HepG2 (cell line): ENCODE data around the gene FKBP8. TPM values are rescaled to one million over a fixed set of nuclear protein-coding genes. Genes with fewer than 3 reads are reported as not detected.
A peak's percentile ranks its signal among the peaks of the same experiment; 100 is the strongest.

ENCODE experiments used
- CHCHD3 ChIP-seq: sonication (generic); formaldehyde crosslinking; IDR thresholded peaks from 2 replicates; pipeline ENCODE4 v1.8.0; 2022; ENCODE audit warnings: mild to moderate bottlenecking, missing genetic modification reagents, moderate library complexity
- EP300 ChIP-seq, 3 experiments: sonication (generic) in 1 of 3; formaldehyde crosslinking in 1 of 3; IDR thresholded peaks; 2 replicates each; pipeline versions ENCODE4 v1.5.1 to v1.6.1; 2011 to 2020; ENCODE audit warnings: low read depth in 2 of 3, low read length in 2 of 3, borderline replicate concordance in 1 of 3, improper control_type of control experiment in 1 of 3, mild to moderate bottlenecking in 1 of 3, missing genetic modification reagents in 1 of 3, moderate library complexity in 1 of 3
- FOXJ3 ChIP-seq: sonication (generic); formaldehyde crosslinking; IDR thresholded peaks from 2 replicates; pipeline ENCODE4 v1.4.0; 2020; ENCODE audit warnings: missing genetic modification reagents, mild to moderate bottlenecking, borderline replicate concordance
- GZF1 ChIP-seq: sonication (generic); formaldehyde crosslinking; IDR thresholded peaks from 2 replicates; pipeline ENCODE4 v1.5.1; 2020; ENCODE audit warnings: mild to moderate bottlenecking, missing genetic modification reagents
- ISL2 ChIP-seq: sonication (generic); formaldehyde crosslinking; IDR thresholded peaks from 2 replicates; pipeline ENCODE4 v1.5.0; 2020; ENCODE audit warnings: missing genetic modification reagents
- JUN ChIP-seq: sonication (generic); formaldehyde crosslinking; IDR thresholded peaks from 2 replicates; pipeline ENCODE4 v1.4.0; 2020; ENCODE audit warnings: mild to moderate bottlenecking, missing genetic modification reagents
- JUNB ChIP-seq: sonication (generic); formaldehyde crosslinking; IDR thresholded peaks from 2 replicates; pipeline ENCODE4 v1.8.0; 2022; ENCODE audit warnings: missing genetic modification reagents, mild to moderate bottlenecking, borderline replicate concordance
- LRRFIP1 ChIP-seq: sonication (generic); formaldehyde crosslinking; conservative IDR thresholded peaks from 2 replicates; pipeline ENCODE4 v1.4.0; 2020; ENCODE audit warnings: missing genetic modification reagents
- NFKBIZ ChIP-seq: IDR thresholded peaks from 2 replicates; pipeline ENCODE4 v1.6.1; 2018; ENCODE audit warnings: missing genetic modification reagents, missing compliant biosample characterization
- ONECUT2 ChIP-seq: sonication (generic); formaldehyde crosslinking; IDR thresholded peaks from 2 replicates; pipeline ENCODE4 v1.4.0; 2020; ENCODE audit warnings: missing genetic modification reagents
- PHF21A ChIP-seq: sonication (generic); formaldehyde crosslinking; IDR thresholded peaks from 2 replicates; pipeline ENCODE4 v1.5.0; 2020; ENCODE audit warnings: mild to moderate bottlenecking, missing genetic modification reagents
- SMYD3 ChIP-seq: sonication (generic); formaldehyde crosslinking; IDR thresholded peaks from 2 replicates; pipeline ENCODE4 v1.8.1; 2023; ENCODE audit warnings: mild to moderate bottlenecking, missing genetic modification reagents
- YY1 ChIP-seq: IDR thresholded peaks from 2 replicates; pipeline ENCODE4 v1.6.1; 2011; ENCODE audit warnings: low read length, low read depth, moderate library complexity, mild to moderate bottlenecking; ENCODE audit not compliant: insufficient read depth, insufficient replicate concordance
- ZFP37 ChIP-seq: sonication (generic); formaldehyde crosslinking; IDR thresholded peaks from 2 replicates; pipeline ENCODE4 v1.4.0; 2020; ENCODE audit warnings: missing genetic modification reagents, borderline replicate concordance
- ZHX1 ChIP-seq: sonication (generic); formaldehyde crosslinking; IDR thresholded peaks from 2 replicates; pipeline ENCODE4 v1.8.1; 2022; ENCODE audit warnings: low read depth, mild to moderate bottlenecking, missing genetic modification reagents
- ZNF253 ChIP-seq: sonication (generic); formaldehyde crosslinking; IDR thresholded peaks from 2 replicates; pipeline ENCODE4 v1.8.0; 2022; ENCODE audit warnings: mild to moderate bottlenecking, missing genetic modification reagents, borderline replicate concordance
- ZNF333 ChIP-seq: sonication (generic); formaldehyde crosslinking; IDR thresholded peaks from 2 replicates; pipeline ENCODE4 v1.4.0; 2020; ENCODE audit warnings: mild to moderate bottlenecking, missing genetic modification reagents, borderline replicate concordance
- polyA plus RNA-seq, 8 experiments: library from polyadenylated mRNA; depleted of rRNA in 3 of 8; stranded (reverse) in 7 of 8; unstranded in 1 of 8; fragments of >200 nt; fragmentation: Illumina TruSeq in 4 of 8; extraction: Trizol in 4 of 8; gene quantifications; 2 replicates each; pipeline versions ENCODE4 v1.2.1 to v1.2.3, GENCODE V29; 2011 to 2016; ENCODE audit warnings: low read depth in 4 of 8, missing spikeins in 1 of 8, mixed read lengths in 1 of 8; ENCODE audit not compliant: insufficient read depth in 1 of 8
- total RNA-seq, 5 experiments: library from RNA; depleted of rRNA; stranded (reverse); fragments of >200 nt; fragmentation: Illumina TruSeq; extraction: Trizol; gene quantifications; 2 replicates each; pipeline ENCODE4 v1.2.3, GENCODE V29; 2016; ENCODE audit warnings: low read depth in 1 of 5
- TF ChIP-seq, protein P1 (sequence below): sonication (generic); formaldehyde crosslinking; conservative IDR thresholded peaks from 2 replicates; pipeline ENCODE4 v1.4.0; 2020; ENCODE audit warnings: missing genetic modification reagents
- TF ChIP-seq, protein P2 (sequence below): IDR thresholded peaks from 2 replicates; pipeline ENCODE4 v1.6.1; 2016; ENCODE audit warnings: low read depth, control low read depth

The FKBP8 gene
- total and polyA plus RNA-seq, 2 of the 13 experiments (the other 11 are each of a cell fraction or from before 2014, with no cell fraction given), result 81.7 to 93.9 TPM

- TF ChIP-seq FOXJ3 (CRISPR knock-in tag) (no peak), EP300 (IDR thresholded peaks at IDR 0.05; ENCODE audit: low read depth in 2 of 2, low read length in 2 of 2) (0 out of 4 replicates have a peak, but pooled peaks of 1 of the 2 experiments have one; percentile 31), EP300 (CRISPR knock-in tag; IDR thresholded peaks at IDR 0.05; ENCODE audit: borderline replicate concordance) (no peak), ONECUT2 (CRISPR knock-in tag) (no peak), NFKBIZ (CRISPR knock-in tag) (no peak), LRRFIP1 (no peak), JUNB (no peak; the same call in 1 of the 2 replicates), ZNF253 (CRISPR knock-in tag) (no peak), PHF21A (CRISPR knock-in tag) (peak; percentile 88), ISL2 (CRISPR knock-in tag) (peak; percentile 35), GZF1 (CRISPR knock-in tag) (no peak), SMYD3 (CRISPR knock-in tag) (no peak), YY1 (peak; percentile 76), ZHX1 (CRISPR knock-in tag) (peak; percentile 55; the same call in 1 of the 2 replicates), ZFP37 (no peak), JUN (CRISPR knock-in tag) (no peak), CHCHD3 (no peak), ZNF333 (no peak)
- TF ChIP-seq, protein P1, sequence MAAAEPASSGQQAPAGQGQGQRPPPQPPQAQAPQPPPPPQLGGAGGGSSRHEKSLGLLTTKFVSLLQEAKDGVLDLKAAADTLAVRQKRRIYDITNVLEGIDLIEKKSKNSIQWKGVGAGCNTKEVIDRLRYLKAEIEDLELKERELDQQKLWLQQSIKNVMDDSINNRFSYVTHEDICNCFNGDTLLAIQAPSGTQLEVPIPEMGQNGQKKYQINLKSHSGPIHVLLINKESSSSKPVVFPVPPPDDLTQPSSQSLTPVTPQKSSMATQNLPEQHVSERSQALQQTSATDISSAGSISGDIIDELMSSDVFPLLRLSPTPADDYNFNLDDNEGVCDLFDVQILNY (CRISPR knock-in tag), result peak; percentile 52; the same call in 1 of the 2 replicates
- TF ChIP-seq, protein P2, sequence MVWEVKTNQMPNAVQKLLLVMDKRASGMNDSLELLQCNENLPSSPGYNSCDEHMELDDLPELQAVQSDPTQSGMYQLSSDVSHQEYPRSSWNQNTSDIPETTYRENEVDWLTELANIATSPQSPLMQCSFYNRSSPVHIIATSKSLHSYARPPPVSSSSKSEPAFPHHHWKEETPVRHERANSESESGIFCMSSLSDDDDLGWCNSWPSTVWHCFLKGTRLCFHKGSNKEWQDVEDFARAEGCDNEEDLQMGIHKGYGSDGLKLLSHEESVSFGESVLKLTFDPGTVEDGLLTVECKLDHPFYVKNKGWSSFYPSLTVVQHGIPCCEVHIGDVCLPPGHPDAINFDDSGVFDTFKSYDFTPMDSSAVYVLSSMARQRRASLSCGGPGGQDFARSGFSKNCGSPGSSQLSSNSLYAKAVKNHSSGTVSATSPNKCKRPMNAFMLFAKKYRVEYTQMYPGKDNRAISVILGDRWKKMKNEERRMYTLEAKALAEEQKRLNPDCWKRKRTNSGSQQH, result peak; percentile 74; the same call in 1 of the 2 replicates
Observed at GRCh38 chr19:18557411-18558201, 14.2 kb upstream of the FKBP8 start, which contains the start of gene KXD1 (continued).
